ENCODE measurements around the gene VGLL1.

Gene VGLL1, protein sequence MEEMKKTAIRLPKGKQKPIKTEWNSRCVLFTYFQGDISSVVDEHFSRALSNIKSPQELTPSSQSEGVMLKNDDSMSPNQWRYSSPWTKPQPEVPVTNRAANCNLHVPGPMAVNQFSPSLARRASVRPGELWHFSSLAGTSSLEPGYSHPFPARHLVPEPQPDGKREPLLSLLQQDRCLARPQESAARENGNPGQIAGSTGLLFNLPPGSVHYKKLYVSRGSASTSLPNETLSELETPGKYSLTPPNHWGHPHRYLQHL

DNA sequence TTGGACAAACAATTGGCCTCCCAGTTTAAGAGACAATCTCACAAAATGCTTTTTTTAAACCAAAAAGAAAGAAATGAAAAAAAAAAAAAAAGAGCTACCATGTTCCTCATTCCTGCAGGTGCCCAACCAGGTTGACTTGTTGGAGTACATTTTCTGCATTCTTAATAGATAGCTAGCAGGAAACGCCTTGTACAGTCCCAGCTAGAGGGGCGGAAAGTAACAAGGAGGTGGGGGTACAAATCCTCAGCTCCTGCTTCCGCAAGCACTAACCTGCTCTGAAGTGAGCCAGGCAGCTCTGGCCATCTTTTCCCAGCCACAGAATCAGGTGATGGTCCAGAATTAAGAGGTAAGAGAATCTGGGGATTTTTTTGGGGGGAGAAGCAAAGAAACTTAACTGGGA is at the start of gene VGLL1:
TSS of gene VGLL1 (plus strand) at position 265 of the 400 bp plus-strand sequence. CDS start 3,806 bp downstream, outside the sequence.
- DNase-seq (ENCODE audit: low read depth) = no peak

DNA sequence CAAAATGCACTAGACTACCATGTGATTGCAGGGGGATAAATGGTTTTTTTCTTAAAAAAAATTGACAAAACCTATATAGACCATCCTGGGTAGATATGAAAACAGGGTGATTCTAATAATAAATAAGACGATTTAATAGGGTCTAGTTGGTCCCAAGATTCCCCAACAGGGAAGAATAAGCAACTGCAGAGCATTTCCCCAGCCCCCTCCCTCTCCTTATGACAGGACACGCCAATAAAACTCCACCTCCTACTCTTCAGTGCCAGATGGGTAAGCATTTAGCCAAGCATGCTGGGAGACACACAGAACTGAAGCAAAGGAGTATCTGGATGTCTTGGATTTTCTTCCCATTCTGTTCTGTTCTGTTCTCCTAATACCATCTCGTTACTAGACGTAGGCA is 44.4 kb upstream of the VGLL1 start, which contains the start of gene BRS3:
TSS of gene BRS3 (plus strand) at position 301 of the 400 bp plus-strand sequence. CDS start 168 bp downstream, outside the sequence.
- no peak for DNase-seq (ENCODE audit: low read depth)

DNA sequence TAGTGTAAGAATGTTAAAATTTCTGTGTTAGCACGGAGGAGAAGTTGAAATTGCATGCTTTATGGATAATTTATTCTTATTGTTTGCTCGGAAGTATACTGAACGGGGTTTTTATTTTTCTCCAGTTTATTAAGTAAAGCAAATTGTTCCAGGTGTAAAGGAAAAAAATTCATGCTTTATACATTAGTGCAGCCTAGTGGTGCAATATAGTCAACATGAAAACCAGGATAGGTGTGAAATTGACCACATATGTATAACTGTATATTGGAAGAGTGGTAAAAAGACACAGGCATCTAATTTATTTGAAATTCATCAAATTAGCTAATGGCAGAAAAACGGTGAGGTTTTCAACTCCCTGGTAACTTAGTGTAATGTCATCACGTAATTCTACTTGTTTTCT is 43.3 kb upstream of the VGLL1 start:
- DNase-seq (ENCODE audit: low read depth) = no peak

DNA sequence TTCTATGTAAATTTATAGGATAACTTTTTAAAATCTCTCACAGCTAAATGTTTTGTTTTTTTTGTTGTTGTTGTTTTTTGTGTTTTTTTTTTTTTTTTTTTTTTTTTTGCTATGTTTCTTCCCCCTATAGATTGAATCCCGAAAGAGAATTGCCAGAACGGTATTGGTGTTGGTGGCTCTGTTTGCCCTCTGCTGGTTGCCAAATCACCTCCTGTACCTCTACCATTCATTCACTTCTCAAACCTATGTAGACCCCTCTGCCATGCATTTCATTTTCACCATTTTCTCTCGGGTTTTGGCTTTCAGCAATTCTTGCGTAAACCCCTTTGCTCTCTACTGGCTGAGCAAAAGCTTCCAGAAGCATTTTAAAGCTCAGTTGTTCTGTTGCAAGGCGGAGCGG is 40.2 kb upstream of the VGLL1 start:
- no peak for DNase-seq (ENCODE audit: low read depth)

DNA sequence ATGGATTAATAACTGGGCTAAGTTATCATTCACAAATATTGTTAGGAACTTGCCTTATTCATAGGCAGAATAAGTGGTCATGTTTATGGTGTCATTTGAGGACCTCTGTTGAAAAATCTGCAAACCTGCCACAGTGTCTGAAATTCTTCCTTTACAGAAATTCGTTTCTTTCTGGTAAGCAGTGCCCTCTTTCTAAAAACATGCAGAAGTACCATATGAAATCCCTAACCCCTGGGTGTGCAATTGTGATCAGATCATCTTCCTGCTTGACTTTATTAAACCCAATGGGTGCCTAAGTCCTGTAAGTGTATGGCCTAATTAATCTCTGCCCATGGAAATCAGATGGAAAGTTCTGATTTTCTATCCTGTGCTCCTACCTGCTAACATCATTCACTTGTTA is 39.0 kb upstream of the VGLL1 start:
- no peak for DNase-seq (ENCODE audit: low read depth)

DNA sequence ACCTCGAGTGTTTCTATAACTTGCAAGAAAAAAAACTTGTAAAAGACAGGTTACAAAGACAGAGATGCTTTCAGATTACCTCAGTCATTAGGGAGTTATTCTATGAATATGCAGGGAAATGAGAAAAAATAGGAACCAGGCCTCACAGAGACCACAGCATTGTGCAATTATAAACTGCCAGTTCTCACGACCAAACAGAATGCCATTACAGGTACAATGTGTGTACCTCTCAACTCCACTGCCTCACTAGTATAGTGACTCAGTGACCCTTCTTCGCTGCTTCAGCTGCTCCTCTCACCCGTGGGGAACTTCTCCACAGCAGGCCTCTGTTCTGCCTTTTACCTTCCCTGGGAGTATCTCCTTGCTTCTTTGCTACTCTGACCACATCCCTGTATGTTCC is 37.0 kb upstream of the VGLL1 start:
- no peak for DNase-seq (ENCODE audit: low read depth)

DNA sequence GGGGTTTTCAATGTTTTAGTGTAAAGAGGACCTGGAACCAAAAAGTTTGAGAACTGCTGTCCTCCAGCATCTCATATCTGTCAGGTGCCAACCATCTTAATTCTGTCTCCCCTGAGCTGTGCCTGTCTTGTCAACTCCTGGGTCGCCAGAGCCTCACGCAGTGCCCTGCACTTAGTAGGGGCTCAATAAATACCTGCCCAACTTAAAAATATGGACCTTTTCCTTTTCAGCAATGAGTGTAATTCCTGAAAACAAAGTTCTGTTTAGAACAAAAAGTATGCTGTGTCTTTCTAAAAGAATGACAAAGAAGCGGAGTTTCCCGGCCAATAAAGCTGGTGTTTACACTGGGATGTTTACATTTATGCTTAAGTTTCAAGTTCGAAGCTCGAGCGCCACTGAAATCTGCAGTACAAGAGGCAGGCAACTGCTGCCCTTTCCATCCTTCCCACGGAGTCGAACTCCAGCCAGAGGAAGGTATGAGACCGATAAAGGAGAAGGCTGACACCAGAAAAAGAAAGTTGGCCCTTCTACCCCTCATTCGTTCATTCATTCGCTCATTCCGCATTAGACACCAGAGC is 35.7 kb upstream of the VGLL1 start:
- DNase-seq (ENCODE audit: low read depth) = no peak

DNA sequence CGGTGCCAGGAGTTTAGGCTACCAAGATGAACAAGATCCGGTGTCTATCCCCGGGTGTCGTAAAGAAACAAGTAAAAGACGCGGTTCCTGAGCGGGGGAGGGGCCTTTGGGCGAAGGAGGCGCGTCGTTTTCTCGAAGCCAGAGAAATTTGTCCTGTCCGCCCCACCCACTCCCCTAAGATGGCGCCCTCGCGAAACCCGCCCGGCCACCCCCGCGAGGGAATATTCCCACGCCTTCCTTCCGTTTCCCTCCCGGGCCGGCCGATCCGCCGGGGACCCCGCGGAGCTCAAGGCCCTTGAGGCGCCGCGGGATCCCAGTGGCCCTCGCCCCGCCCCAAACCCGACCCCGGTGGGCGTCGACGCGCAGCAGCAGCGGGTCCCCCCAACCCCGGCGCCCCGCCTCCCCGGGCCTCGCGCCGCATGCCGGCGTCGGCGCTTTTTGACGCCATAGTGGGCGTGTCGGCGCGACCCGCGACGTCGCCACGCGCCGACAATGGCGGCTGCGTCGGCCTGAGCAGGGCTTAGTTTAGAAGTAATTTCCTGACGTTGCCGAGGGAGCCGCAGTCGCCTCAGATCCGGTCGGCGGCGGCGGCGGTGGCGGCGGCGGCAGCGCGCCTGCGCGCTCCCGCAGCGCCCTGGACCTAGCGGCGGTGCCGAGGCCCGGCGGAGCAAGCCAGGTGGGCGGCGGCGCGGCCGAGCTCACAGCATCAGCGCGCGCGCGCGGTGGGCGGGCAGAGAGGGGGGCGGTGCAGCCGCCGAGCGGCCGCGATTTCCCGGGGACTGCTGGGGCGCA is 35.1 kb upstream of the VGLL1 start:
- peak; percentile 82 for DNase-seq (ENCODE audit: low read depth)

DNA sequence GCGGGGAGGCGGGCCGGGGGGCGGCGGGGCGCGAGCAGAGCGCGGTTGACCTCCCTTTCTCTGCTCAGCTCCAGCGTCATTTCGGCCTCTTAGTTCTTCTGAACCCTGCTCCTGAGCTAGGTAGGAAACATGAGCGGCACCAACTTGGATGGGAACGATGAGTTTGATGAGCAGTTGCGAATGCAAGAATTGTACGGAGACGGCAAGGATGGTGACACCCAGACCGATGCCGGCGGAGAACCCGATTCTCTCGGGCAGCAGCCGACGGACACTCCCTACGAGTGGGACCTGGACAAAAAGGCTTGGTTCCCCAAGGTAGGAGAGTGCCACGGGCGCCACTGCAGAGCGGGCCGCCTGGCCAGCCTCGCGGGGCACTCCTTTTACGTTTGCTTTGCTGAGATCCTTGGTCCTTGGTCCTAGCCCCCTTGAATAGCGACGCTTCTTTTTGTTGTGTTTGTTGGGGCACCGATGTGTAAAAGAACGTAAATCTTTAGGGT is 34.4 kb upstream of the VGLL1 start, which contains the start of gene HTATSF1:
TSS of gene HTATSF1 (plus strand) at position 37 of the 497 bp plus-strand sequence. CDS start at position 130, 93 bp downstream.
- no peak for DNase-seq (ENCODE audit: low read depth)

DNA sequence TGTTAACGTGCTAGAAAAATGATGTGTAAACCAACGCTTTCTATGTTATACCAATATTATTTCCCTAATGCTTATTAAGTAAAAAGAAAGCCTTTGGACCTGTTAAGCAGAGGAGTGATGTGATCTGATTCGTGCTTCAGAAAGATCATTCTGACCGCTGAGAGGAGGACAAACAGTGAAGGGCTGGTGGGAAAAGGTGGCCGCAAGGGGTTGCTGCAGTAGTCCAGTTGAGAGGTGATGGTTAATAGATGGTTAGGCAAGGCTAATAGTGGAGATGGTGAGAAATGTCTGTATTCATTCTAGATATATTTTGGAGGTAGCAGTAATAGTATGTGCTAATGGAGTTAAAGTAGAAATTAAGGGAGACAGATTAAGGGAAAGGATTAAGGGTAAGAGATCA is 12.9 kb upstream of the VGLL1 start:
- no peak for DNase-seq (ENCODE audit: low read depth)

DNA sequence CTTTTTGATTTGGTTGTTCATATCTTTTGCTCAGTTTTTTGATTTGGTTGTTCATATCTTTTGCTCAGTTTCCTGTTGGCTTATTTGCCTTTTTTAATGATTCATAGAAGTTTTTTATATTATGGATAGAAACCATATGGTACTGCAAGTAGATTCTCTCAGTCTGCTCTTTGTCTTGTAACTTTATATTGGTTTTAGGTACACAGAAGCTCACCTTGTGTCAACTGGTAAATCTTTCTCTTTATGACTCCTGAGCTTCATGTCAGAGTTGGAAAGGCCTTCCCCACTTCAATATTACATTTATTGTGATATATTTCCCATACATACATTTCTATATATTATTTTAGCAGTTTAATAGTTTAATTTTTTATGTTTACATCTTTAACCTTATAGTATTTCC is 8.2 kb upstream of the VGLL1 start:
- no peak for DNase-seq (ENCODE audit: low read depth)

DNA sequence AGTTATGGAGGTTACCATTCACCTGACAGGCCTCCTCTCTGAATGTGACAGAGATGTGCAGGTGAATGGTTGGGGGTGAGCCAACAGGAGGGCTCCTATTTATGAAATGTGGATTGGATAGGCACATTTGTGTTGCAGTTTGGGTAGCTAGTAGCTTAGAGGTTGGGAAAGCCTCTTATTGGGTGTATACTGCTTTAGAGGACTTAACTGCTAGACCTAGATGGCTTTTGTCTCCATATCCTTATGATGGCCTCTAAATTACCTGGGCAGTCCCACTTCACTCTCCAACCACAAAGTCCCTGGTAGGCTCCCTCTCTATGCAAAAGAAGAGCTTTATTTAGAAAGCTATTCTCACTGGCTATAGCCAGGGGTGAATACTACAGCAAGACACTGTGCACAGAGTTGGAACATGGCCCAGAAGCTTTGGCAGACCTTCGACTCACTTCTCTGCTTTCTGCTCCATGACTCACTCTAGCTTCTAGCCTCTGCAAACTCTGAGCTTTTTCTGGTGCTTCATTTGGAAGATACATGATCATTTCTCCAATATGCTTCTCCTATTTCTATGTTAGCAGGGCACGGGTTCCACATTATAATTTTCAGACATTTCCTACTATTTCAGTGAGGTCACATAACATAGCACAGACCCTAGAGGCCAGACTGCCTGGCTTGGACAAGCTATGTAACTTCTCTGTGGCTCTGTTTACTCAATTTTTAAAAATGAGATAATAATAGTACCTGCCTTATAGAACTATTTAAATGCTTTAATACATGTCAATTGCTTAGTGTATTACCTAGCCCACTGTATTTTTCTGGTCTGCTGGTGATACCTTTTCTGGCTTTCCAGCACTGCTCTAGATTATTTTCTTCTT is 6.0 kb upstream of the VGLL1 start:
- DNase-seq (ENCODE audit: low read depth) = peak; percentile 75

DNA sequence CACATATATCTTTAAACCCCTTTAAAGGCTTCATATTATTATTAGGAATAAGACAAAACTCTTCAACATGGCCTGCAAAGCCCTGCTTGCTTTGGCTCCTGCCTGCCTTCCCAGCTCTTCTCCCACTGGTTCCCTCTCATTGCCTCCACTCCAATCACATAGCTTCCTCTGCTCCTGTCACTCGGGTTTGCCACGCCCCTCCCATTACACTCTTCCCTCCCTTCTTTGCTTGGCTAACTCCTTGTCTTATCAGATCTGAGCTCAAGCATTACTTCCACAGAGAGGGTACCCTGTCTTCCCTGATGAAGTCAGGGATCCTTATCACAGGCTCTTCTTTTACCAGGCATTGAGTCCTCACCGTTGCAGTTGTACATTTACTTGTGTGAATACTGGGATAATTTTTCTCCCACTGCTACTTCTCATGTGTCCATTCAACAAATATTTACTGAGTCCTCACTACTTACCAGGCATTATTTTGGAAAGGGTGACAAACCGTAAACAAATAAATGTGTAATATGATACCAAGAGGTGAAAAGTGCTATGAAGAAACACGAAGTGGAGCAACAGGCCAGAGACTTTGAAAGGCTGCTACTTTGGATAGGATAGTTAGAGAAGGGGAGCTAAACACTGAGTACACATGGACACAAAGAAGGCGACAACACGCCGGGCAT is 3.2 kb upstream of the VGLL1 start:
- peak; percentile 36 for DNase-seq (ENCODE audit: low read depth)

DNA sequence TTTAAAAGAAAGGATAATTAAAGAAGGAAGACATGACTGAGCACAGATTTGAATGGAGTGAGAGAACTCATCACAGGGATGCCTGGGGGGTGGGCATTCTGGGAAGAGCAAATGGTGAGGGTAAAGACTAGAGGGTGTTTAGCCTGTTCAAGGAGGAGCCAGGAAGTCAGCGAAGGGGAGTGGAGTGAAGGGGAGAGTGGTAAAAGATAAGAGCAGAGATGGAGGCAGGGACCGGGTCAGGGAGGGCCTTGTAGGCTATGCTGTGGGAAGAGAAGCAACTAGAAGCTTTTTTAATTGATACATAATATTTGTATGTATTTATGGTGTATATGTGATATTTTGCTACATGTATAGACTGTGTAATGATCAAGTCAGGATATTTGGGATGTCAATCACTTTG is 2.2 kb upstream of the VGLL1 start:
- no peak for DNase-seq (ENCODE audit: low read depth)

DNA sequence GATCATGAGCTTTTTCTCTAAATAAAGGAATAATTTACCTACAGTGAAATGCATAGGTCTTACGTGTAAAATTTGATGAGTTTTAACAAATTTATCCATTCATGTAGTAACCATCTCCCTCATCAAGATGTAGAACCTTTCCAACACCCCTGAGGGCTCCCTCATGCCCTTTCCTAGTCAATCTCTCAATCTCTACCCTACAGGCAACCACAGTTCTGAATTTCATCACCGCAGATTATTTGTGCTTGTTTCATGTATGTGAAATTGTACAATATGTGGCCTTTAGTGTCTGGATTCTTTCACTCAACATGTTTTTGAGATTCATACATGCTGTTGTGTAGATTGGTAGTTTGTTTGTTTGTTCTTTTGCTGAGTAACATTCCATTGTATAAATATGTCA is 2.1 kb downstream of the VGLL1 start:
- DNase-seq (ENCODE audit: low read depth) = no peak

DNA sequence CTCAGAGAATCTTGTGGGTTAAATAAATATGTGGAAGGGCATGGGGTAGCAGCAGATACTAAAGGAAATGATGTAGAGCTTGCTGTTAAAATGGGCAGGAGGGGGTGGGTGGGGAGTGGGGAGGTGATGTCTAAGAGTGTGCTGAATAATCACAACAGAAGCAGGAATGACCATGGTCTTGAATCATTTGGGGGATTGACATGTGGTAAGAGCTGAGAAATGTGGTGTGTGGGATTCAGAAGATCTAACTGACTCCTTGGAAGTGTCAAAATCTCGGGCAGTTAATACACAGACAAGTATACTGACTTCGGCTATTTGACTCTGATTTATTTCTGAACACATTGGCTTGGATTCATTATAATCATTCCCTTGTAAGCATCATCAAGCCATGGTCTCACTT is 6.8 kb downstream of the VGLL1 start:
- DNase-seq (ENCODE audit: low read depth) = no peak

DNA sequence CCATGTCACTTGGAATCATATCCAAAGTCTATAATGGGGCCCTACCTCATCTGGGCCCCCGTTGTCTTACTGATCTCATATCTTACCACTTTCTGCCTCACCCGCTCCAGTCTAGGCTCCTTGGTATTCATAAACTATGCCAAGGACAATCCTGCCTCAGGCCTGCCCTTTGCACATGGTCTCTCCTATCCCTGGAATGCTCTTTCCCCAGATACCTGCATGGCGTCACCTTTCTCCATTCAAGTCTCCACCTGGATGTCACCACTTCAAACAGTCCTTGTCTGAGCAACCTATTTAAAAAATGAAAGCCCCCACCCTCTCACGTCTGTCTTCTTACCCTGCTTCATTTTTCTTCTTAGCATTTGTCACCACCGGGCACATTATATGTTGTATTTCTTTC is 8.2 kb downstream of the VGLL1 start:
- DNase-seq (ENCODE audit: low read depth) = no peak

DNA sequence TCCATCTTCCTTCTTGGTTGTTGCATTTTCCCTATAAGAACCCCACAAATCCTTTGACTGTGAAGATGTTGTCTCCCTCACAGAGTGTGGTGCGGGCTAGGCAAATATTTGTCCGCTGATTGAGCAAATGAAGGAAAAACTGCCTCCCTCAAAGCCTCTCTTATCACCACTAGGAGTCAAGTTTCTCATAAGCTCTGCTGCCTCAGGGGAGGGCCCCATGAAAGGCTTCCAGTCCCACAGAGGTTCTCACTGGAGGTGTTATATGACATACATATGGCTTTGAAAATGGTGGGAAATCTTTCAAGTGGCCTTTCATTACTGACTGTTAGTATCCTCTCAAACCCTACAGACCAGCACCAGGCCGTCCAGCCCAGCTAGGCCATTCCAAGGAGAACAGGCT is 9.3 kb downstream of the VGLL1 start:
- no peak for DNase-seq (ENCODE audit: low read depth)

DNA sequence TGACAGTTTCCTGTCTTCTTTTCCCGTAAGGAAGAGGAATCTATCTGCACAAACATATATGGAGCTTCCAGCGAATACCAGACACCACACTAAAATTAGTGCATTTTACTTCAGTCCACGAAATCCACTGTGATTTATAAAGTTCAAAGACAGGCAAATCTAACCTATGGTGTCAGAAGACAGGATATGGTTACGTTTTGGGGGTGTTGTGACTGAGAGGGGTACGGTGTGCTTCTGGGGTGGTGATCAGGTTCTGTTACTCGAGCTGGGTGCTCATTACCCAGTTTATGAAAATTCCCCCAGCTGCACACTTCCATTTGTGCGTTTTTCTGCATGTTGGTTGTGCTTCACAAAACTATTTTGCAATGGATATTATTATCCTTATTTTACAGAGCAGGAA is 10.3 kb downstream of the VGLL1 start:
- no peak for DNase-seq (ENCODE audit: low read depth)

DNA sequence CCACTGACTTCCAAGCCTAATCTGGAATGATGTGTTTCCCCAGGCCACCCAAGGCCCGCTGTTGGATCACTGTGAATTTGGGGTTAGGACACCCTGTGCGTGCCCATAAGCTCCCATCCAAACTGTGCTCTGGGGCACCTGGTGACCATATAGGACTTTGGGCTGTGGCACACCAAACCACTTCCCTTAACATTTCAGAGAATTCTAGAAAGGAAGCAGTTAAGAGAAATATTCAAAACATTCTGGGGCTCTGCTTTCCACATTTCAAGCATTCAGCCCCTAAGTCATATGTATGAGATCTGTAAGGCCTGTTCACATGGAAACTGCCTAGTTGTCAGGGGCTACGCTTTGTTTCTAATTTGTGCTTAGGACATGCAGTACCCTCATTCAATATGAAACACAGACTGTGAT is 14.4 kb downstream of the VGLL1 start:
- no peak for DNase-seq (ENCODE audit: low read depth)

DNA sequence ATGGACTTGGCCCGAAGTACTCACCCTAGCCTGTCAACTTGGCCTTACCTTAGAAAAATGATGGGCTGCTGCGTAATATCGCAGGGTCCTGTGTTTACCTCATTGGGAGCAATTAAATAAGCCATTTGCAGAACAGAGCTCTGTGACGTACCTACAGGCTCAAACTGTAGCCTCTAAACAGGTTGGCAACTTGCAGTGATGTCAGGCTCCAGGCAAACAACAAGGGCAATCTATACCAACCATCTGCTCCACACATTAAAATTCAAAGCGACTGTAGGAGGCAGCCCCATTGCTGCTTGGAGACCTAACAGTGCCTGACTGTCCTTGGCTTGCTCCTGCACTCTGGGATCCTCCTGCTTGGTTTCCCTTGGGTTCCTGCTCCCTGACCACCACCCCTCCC is 17.2 kb downstream of the VGLL1 start:
- DNase-seq (ENCODE audit: low read depth) = no peak

Data from amniotic epithelial cell (primary cell).